AG08395 (cell line): ENCODE data around the gene LRRC38.

ENCODE experiments used
- DNase-seq: peaks from one replicate; pipeline ENCODE4 v3.0.0; 2012; ENCODE audit warnings: mixed read lengths, low spot score

The LRRC38 gene

DNA sequence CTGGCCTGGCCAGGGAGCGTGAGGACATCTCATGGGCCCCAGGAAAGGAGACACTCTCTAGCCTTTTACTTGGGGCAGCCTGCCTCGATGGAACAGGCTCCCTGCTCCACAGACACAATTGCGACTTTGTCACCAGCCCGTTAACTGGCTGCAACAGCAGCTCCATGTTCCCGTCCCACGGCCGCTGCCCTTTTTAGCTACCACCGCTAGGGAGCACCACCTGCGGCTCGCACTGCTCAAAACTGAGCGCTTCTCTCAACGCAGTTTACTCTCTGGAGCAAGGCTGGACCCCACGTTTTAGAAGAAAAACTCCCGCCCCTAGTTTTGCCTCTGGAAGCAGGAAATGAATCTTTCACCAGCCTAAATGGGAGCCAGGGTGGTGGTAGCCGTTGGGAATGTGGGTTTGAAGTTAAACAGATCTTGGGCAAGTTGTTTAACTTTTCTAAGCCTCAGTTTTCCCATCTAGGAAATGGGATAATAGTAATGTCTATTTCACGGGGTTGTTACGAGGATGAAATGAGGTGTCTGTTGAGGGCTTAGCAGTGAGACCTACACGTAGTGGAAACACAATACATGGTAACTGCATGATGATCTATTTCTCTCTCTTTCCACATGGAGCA, 3.5 kb upstream of the LRRC38 start:
- no peak for DNase-seq

DNA sequence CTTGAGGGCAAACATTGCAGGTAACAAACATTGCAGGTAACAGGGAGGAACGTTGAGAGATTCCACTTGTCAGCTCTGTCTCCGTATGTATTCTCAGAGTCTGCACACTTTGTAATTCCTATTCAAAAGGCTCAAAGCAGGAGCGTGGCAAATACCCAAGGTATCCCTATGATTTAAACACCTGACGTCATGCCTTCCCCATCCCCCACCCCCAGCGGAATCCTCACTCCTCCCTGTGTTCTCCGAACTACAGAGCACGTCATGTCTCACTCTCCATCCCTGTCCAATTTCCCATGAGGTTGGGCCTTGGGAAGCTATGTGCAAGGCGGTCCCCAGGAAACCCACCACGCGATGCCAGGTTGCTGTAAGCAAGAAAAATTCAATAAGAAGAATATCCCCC, 2.8 kb upstream of the LRRC38 start:
- DNase-seq, result no peak

DNA sequence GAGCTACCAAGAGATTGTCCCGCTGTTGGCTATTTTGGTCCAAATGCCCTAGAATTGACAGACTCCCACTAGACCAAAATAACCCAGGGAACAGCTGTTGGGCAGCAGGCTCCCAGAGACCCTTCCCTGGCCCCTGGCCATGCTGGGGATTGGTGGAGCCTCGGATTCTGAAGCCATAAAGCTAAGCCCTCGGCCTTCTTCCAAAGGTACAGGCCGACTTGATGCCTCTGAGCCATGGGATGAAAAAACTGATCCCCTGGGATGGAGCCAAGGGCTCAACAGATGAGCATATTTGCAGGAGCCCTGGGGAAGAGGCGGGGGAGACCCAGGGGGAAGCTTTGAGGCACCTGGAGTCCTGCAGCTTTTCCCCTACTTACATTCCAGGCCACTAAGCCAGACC, 1.0 kb upstream of the LRRC38 start:
- DNase-seq, result no peak

DNA sequence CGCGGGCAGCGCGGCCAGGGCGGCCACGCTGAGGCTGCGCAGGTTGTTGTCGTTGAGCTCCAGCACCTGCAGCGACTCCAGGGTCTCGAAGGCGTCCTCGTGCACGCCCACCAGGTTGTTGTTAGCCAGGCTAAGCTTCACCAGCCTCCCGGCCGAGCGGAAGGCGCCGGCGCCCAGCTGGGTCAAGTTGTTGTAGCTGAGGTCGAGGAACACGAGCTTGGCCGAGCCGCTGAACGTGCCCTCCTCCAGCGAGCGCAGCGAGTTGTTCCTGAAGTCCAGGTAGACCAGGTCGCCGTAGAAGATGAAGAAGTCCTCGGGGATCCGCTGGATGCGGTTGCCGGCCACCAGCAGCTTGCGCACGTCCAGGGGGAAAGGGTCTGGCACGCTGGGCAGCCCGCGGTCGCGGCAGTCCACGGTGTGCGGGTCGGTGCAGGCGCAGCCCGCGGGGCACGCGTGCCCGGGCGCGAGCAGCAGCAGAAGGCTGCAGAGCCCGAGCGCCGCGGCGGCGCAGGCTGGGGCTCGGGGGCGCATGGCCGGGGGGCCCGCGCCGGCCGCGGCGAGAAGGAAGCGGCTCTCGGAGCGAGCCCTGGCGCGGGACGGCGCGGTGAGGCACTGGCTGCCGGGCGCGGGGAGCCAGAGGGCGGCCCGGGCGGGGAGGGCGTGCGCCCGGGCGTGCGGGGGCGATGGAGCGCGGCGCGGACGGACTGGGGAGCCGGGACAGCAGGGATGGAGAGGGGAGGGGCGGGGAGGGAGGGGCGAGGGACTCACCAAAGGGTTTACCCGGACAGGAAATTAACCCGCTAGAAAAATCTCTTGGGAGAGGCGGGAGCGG, 524 bp downstream of the LRRC38 start:
- DNase-seq, result no peak

DNA sequence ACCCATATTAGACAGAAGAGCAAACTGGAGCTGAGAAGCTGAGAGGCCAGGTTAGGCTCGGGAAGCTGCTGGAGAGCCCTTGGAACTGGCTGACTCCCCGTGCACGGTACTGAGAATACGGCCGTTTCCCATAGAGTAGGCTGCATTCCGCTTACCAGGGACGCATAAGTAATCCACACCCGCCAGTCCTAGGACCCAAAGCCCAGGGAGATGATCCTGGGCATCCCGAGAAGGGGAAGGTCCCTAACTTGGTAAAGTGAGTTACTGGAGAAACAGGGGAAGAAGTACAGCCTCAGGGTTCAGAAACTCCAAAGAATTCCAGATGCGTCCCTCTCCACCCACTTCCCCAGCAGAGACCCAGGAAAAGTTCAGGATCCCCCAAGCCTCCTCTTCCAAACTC, 1.3 kb downstream of the LRRC38 start:
- DNase-seq, result no peak

DNA sequence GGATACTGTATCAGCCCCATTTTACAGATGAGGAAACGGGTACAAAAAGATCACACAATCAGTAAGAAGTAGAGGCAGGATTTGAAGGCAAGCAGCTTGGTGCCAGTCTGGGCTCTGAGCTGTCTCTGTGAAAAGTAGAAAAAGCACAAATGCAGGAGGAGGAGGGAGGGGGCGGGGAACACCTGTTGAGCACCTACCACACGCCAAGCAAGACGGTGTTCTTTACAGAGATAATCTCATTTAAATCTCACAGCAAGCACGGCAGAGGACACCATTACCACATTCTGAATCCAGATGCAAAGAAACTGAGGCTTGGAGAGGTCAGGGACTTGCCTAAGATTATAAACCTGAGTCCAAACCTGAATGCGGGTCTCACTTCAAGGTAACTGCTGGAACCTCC, 3.3 kb downstream of the LRRC38 start:
- DNase-seq, result no peak

DNA sequence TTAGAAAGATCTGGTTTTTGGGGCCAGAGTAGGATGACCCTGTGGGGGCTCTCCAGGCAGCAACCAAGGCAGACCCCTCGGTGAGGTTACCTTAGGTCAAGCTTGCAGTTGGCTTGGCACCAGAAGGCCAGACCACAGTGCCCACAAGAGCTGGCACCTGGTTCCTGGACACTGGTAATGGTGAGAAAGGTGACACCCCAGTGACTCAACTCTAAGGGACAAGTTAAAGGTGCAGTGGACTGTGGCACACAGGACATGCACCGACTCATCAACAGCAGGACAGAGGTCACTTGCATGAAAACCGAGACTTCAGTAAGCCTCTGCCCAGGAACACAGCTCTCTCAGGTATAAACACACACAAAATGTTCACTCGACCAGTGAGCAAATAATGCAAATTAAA, 6.7 kb downstream of the LRRC38 start:
- DNase-seq, result no peak

DNA sequence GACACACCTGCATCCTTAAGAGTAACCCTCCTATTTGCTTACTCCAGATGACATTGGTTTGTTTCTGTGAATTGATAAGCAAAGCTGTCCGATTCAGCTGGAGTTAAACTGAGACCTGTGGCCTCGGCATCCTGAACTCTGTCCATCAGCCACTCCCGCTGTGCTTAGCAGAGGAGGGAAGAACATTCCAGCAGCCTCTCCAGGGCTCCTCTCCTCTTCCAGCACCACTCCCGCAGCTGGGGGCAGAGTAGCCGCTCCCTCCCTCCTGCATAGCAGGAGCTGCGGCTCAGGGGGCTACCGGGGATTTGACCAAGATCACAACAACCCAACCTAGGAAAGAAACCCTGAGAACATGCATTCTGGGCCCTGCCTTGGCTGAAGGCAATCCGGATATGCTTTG, 8.8 kb downstream of the LRRC38 start:
- DNase-seq, result no peak

DNA sequence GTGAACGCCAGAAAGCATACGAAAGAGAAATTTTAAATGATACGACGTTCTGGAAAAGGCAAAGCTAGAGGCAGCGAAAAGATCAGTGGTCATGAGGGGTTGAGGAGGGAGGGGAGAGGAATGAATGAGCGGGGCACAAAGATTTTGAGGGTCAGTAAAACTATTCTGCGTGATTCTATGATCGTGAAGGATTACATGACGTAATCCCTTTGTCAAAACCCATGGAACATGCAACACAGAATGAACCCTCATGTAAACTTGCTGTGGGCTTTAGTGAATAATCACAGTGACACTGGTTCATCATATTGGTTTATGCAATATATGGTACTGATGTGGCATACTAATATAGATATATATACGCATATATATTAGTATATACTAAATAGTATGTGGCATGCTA, 13.0 kb downstream of the LRRC38 start:
- no peak for DNase-seq

DNA sequence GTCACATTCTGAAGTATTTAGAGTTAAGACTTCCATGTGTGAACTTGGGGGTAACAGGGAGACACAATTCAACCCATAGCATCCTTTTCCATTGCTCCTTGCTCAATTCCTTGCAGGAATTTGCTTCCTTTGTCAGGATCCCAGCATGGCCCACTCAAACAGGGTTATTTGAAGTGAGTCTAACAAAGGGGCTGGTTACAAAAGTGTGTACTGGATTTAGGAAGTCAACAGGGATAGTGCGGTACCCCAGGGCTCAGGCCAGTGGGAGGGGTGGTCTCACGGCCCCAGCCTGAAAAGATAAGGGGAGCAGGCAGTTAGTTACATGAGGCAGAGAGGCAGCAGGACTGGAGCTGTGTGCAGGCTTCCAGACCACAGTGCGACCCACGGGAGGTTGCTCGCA, 14.4 kb downstream of the LRRC38 start:
- no peak for DNase-seq

DNA sequence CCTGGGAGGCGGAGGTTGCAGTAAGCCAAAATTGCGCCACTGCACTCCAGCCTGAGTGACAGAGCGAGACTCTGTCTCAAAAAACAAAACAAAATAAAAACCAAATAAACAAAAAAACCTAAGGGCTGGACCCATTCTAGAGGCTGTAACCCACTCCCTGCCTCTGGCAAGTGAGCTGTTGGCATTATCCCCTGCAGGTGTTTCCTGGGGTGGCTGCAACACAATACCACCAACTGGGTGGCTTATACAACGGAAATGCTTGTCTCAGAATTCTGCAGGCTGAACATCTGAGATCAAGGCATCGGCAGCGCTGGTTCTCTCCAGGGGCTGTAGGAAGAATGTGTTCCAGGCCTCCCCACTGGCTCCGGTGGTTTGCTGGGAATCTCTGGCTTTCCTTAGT, 15.2 kb downstream of the LRRC38 start:
- DNase-seq, result no peak

DNA sequence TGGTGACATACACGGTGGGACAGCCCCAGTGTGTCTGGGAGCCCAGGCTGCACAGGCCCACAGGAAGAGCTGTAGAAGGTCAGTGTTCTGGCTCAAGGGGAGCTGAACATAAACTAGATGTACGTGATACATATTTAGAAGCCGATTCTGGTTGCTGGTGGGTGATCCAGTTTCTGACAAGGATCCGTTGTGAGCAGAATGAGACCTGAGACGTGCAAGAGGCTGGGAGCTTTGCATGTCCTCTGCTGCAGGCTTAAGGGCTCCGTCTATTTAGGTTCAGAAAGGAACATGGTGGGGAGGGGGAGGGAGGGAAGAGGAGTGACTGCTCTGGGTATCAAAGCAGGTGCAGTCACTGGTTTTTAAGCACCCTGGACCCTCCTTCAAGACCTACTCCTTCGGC, 18.6 kb downstream of the LRRC38 start:
- no peak for DNase-seq

DNA sequence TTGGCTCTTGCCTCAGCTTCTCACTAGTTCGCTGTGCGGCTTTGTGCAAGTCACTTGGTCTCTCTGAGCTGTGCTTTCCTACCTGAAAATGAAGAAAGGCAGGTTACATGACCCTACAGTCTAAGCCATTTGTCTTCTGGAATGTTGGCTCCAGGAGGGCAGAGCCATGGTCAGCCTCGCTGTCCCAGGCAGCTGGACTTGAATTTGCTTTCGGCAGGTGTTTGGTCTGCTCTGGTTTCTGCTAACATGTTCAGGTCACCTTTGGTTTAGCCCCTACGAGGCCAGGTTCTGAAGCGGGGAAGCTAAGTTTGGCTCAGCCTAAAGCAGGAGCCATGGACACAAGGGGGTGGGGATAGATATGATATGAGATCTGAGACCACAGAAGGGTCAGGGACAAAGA, 19.1 kb downstream of the LRRC38 start:
- DNase-seq, result no peak

DNA sequence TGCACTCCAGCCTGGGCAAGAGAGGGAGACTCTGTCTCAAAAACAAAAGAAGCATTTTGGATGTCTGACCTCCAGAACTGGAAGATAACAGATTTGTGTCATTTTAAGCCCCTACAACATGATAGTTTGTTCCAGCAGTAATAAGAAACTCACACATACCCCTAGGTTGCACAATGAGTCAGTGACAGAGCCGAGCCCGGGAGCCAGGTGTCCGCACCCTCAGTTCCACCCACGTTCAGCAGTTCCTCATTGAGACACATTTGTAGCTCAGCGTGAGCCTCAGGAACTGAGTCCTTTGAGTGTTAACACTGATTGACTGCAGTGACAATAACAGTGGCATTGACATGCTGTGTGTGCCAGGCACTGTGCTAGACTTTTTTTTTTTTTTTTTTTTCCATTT, 19.8 kb downstream of the LRRC38 start:
- no peak for DNase-seq

DNA sequence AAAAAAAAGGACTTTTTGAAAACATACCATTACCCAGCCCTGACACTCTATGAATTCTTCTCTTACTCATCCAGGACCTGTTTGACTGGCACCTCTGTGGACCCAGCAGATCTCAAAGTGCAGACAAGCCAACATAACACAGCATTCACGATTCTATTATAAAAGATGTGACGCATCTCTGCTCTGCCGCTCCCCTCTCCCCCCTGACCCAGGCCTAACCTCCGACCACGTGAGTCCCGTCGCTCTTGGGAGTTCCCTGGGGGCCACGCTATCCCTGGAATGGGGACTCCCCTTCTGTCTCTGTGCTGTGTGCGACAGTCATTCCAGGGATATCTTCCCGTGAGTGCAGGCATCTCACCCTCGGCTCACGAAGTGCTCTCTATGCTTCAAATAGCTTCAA, 21.1 kb downstream of the LRRC38 start:
- DNase-seq, result no peak

DNA sequence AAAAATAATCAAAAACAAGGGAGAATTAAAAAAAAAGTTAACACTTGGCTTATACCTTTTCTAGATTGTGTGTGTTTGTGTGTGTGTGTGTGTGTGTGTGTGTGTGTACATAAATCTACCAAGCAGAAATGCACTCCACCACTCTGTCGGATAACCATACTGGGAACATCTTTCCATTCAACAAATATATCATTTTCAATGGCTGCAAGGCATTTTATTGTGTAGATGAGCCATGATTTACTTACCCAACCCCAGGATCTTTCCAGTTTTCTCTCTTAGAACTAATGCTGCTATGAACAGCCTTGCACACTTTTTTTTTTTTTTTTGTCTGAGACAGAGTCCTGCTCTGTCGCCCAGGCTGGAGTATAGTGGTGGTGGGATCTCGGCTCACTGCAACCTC, 25.8 kb downstream of the LRRC38 start:
- no peak for DNase-seq

DNA sequence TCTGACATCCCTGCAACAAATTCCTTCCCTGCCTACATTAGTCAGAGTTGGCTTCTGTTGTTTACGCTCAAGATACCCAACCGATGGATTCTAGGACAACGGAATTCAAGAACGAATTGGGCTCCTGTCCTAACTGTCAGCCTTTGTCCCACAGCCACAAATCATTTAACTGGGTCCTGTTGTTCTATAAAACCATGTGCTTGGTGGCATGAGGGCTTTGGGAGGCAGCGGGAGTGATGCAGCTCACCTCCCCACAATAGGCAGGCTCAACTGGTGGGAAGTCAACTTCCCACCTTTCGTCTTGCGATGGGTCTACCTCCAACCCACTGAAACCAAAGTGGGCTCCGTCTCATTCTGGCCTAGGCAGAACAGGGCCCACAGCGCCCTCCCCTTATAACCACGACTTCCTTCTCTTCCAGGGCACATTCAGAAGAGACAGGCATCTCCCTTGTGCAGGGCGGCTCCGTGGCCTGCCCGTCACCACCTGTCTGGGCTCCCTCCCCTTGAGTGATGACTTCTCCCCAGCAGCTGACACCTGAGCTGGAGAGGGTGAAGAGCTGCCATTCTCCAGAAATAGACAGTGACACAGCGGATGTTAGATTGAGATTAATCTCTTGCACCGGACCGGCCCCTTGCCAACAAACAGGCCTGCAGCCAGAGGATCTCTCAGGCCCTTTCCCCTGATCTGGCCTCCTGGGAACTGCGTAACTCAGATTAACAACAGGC, 26.5 kb downstream of the LRRC38 start:
- no peak for DNase-seq

DNA sequence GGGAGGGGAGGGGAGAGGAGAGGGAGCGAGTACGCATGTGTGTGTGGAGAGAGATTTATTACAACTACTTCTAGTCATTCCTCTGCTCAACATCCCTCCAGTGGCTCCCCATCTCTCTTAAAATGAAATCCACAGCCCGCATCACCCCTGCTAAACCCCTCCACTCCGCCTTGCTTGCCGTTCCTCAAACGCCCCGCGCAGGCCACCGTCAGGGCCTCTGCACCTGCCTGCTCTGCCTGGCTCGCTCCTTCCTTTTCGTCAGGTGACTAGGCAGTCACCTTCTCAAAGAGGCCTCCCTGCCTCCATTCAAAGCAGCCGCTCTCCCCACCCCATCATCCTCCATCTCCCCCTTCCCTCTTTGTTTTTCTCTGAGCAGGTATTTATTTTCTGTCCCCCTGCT, 29.9 kb downstream of the LRRC38 start:
- no peak for DNase-seq

DNA sequence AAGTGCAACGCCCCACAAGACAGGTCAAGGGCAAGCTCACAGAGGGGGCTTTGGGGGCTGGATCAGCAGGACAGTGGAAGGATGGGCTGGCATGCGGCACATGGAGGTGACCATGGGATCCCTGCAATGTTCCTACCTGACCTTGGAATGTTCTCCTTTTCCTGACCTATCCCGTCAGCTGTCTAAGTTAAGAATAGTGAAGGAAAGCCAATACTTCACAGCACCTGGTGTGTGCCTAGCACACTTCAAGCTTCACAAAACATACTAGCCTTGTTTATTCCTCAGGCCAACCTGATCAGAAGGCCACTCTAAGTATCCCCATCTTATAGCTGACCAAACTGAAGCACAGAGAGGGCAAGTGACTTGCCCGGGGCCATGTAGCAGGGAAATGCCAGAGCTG, 31.2 kb downstream of the LRRC38 start:
- no peak for DNase-seq

DNA sequence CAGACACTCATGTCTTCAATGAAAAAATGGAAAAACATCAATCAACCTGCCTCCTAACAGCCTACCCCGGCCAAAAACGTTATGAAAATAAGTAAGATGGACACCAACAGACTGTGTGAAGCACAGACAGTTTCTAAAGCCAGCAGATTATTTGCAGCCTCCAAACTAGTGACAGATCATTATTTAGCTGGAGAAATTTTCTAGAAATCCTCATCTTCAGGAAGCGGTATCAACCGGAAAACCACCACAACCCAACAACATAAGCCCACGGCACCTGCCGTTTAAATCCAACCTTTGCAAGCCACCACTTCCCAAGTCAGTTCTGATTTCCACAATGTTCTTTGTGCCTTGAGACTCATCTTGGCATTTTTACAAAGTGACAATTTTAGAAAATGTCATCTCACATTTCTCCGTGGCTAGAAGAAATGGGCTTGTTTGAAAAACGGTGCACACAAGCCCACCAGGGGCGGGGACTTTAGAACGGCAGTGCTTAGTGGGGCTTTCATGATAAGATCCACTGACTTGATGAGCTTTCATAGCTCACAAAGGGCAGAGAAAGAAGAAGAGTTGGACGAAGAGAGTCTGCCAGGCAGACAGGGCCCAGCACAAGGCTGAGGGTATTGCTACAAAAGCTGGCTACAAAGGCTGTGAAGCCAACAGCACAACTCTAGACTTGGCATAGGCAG, 34.5 kb downstream of the LRRC38 start:
- DNase-seq, result no peak

DNA sequence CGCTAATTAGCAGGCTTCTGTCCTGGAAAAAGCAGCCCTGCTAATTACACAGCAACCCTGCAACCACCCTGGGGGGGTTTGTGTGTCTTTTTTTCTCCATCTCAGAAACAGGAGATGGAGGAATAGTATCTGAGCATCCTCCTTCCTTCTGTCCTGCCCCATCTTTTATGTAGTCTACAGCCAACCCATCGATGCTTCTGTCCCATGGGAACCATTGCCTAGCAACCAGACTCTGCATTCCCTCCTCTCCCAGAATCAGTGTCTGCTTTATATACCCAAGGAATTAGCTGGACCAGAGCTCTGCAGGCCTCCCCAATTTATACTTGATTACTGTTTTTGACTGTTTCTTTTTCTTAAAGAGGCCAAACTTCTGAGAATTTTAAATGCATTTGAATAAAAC, 35.1 kb downstream of the LRRC38 start:
- DNase-seq, result no peak

DNA sequence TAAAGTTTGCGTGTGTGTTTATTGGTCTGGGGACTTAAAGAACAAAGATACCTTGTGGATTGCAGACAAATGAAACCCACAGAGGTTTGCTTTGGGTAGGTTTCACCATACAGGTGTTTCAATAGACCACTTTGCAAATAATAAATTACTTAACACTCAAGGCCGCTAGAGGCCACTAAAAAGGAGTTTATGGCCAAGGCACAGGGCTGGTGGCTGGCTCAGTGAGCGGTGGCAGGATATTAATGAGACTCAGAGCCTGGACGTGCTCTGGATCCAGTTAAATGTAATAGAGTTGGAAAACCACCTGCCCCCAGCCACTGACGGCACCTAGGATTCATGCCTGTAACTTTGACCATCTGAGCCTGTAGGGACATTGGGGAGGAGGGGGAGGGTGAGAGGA, 44.5 kb downstream of the LRRC38 start:
- no peak for DNase-seq

DNA sequence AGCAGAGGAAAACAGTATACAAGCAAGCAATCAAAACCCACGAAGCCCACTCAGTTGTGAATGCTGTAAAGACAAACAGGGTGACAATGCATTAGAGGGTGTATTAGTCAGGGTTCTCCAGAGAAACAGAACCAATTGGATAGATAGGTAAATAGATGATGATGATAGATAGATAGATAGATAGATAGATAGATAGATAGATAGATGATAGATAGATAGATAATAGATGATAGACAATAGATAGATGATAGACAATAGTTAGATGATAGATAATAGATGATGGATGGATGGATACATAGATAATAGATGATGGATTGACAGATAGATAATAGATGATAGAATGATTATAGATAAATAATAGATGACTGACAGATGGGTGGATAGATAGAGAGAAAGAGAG, 48.3 kb downstream of the LRRC38 start:
- DNase-seq, result no peak
